GM12891 (cell line): ENCODE results near the gene ZFAND3.

ENCODE experiments used
- POLR2A ChIP-seq: IDR thresholded peaks from 2 replicates; pipeline ENCODE4 v1.6.1; 2011; ENCODE audit warnings: low read depth, low read length, control low read depth
- TAF1 ChIP-seq: IDR thresholded peaks from 2 replicates; pipeline ENCODE4 v1.6.1; 2011; ENCODE audit warnings: low read depth, low read length, control low read depth

DNA sequence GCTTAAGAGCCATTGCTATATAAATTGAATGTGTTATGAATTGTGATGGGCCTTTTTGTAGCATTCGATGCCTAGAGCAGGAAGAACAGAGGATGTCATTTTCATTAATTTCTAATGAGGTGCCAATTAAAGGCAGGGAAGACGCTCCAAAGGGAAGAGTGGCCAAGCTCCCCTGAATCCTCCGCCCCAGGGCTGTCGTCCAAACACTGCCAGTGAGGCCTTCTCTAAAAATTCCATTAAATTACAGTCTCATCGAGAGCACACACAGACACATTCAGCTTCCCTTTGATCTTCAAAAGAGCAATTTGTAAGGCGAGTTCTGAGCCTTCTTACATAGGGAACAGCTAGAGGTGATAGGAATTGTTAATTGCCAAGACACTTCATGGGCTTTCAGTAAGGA is 300.0 kb downstream of the ZFAND3 start:
- TF ChIP-seq TAF1 = no peak
- TF ChIP-seq POLR2A = no peak
